Measurements from ENCODE around the gene RXRA.
"Not testable (repeated sequence)": the region's sequence is repeated elsewhere in the genome, so short reads cannot be mapped to it uniquely, and the experiment has no call there.

RXRA gene

DNA sequence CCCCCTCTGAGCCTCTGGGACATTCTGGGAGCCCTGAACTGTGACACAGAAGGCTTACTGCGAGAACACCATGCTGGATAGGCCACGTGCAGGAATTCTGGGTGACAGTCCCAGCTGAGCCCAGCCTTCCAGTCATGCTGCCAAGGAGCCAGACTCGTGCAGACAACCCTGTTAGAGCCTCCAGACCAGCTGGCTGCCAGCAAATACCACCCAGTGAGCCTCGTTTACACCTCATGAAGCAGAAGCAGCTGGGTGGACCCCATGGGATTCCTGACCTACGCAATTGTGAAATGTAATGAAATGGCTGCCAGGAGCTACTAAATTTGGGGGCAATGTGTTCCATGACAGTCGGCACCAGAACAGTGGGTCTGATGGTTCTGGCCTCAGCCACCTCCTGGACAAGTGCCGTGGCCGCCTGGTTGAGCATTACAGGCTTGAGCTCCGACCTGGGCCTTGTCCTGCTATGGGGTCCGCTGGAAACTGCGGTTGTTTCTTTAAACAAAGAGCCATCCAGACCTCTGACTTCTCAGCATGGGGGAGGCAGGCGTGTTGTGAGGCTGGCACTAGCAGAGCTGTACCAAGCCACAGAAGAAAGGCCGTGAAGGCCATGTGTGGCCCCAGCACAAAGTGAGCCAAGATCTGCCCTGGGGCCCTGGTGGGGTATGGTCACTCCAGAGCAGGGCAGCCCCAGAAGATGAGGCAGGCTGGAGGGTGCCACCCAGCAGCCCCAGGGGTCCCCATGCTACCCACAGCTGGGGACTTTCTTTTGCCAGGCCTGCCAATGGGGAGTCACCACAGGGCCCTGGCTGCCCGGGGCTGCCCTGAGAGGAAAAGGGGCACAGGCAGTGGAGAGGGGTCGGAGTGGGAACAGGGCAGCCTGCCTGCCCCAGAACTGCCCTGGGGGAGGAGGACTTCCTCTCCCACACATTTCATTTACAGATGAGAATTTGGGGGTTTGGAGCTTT lies 19.3 kb upstream of the RXRA start:
- FAIRE-seq (no peak), DNase-seq (ENCODE audit: insufficient read length, low spot score) (no peak)

DNA sequence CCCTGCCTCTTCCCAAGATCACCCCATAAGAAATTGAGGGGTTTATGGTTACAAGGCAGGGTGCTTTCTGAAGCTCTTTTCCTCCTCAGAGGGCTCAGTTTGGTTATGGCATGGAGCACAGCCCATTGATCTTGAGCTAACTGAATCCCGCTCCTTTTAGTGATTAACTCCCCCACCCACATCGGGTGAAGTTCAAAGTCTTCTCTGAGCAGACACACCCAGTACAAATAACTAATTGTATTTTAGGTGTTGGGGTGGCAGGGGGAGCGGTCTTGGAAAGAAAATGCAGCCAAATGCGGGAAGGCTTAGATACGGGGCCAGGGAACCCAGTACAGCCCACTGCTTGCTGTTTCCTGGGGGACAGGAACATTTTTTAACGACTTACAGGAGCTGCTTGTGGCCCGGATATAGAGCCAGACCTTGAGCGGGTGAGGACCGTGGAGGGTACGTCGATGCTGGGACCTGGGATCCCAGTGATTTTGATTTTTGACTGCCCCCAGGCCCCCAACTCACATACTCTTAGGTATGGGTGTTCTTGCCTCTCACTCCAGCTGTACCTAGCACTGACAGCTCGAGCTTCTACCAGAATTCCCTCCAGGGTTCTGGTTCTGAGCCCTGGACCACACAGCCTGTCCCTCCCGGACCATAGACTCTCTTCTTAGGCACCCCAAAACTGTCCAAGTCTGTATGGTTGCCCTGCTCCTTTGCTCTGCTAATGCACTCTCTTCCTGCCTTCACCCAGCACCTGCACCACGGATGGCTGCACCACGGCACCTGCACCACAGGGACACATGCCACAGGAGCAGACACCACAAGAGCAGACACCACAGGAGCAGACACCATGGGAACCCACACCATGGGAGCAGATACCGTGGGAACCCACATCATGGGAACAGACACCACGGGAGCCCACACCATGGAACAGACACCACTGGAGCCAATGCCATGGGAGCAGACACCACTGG lies 18.3 kb upstream of the RXRA start:
- DNase-seq (ENCODE audit: insufficient read length, low spot score), result no peak
- no peak for FAIRE-seq

DNA sequence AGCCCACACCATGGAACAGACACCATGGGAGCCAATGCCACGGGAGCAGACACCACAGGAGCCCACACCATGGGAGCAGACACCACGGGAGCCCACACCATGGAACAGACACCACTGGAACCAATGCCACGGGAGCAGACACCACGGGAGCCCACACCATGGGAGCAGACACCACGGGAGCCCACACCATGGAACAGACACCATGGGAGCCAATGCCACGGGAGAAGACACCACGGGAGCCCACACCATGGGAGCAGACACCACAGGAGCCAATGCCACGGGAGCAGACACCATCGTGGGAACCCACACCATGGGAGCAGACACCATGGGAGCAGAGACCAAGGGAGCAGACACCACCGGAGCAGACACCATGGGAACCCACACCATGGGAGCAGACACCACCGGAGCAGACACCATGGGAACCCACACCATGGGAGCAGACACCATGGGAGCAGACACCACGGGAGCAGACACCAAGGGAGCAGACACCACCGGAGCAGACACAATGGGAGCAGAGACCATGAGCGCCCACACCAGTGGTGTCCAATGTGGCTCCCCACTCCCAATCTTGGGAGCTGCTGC lies 17.5 kb upstream of the RXRA start:
- not testable (repeated sequence) for FAIRE-seq; DNase-seq (ENCODE audit: insufficient read length, low spot score)

DNA sequence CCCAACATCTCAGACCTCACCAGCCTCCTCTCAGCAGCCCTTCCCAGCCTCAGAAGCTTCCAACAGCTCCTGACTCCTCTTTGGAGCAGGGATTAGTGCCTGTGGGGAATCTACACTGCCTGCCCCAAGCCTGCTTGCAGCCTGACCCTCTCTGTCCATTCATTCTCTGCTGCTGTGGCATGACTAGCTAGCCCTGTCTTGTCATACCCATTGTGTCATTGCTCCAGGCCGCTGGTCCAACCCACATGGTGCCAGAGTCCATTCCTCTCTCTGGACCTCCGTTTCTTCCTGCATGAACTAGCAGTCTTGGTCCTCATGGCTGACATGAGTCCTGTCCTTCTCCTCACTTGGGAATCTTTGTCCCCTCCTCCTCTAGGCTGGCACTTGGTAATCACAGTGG lies 12.8 kb upstream of the RXRA start:
- FAIRE-seq, result no peak
- DNase-seq (ENCODE audit: insufficient read length, low spot score), result no peak

DNA sequence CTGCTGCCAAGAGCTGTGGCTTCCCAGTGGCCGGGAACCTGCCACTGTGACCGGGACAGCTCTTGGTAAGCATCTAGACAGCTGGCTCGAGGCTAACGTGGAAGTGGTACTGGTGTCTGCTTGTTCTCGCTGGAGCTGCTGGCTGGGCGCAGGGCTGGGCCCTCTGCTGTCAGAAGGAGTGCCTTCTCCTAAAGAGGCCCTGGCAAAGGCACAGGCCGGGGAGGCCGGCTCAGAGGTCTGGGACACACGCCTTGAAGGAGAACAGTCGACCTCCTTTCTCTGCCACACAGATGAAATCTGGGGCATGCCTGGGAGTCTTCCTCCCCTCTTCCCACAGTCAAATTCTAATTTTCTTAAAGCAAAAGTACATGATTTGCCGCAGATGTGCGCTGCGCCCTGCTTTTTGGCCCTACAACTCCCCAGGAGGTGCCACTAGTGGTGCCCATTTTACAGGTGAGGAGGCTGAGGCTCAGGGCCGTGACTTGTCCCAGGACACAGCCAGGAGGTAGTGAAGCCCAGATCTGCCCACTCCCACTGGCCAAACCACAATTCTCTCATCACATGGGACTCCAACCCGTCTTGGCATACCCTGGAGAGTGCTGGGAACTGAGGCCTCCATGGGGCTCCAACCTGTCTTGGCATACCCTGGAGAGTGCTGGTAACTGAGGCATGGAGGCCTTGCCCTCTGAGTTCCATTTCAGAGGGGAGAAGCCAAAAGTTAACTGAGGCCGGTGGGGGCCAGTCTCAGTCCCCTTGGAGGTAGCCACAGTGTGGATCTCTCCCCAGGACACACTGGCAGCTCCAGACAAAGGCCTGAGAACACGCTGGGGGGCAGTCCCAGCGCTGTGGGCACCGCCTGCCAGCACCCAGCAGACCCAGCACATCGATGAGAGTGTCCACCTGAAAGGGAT lies 12.0 kb upstream of the RXRA start:
- no peak for DNase-seq (ENCODE audit: insufficient read length, low spot score)
- FAIRE-seq, result no peak

DNA sequence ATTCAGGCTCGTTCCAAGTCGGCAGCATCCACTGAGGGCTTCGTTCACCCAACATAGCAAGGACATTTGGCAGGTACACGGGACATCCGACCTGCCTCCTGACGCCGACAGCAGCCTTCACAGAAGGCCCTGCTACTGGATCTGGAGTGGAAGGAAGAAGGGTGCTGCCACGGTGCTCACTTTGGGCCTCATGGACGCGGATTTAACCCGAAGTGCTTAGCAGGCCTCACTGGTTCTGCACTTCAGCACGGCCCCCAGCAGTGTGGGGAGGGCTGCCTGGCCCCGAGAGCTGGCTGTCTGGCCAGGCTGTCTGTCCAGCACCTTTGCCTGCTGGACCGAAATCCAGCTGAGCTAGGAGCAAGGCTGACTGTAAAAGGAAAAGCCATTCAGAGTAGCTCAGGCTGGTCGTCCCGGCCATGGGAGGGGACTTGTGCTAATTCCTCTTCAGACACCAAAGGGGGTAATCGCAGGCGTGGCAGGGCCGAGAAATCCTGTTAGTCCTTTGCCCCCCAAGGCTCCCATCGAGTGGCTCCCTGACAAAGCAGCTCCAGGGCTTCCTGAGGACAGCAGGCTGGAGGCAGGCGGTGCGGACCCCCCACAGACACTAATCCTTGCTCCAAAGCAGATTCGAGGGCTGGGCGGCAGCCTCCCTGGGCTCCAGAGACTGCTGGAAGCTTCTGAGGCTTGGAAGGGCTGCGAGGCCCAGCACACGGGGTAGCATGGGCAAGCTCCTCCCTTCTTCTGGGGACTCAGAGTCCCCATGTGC lies 11.1 kb upstream of the RXRA start:
- no peak for FAIRE-seq

DNA sequence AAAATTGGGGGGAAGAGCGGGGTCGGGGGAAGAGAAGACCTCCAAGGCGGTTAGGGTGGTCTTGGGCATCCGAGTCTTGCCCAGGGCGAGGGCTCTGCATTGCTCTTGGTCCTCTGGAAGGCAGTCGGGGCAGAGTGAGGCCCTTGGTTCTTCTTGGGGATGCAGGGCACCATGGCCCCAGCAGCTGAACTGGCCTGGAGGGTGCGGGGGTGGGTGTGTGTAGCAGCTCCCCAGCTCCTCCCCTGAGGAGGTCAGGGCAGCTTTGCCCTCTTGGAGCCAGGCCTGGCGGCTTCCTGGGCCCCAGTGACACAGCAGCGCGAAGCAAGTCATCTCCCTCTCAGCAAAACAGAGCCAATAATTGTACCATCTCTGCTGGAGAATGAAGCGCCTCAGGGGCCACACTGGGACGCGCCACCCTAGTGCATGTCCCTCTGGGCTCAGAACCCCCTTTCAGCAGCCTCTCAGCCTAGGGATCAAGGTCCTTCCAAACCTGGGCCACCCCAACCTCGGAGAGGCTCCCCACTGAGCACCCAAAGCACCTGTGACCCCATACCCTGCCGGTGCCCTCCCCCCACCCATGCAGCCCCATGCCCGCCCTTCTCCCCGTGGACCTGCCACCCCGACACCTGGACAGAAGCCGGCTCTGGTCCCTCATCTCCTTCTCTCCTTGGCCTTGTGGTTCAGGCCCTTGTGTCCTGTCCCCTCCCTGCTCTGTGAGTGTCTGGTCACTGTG lies 10.4 kb upstream of the RXRA start:
- FAIRE-seq (no peak), DNase-seq (ENCODE audit: insufficient read length, low spot score) (no peak)

More for the DNA sequence above, 11.1 kb upstream of the RXRA start:
- no peak for DNase-seq (ENCODE audit: insufficient read length, low spot score)

DNA sequence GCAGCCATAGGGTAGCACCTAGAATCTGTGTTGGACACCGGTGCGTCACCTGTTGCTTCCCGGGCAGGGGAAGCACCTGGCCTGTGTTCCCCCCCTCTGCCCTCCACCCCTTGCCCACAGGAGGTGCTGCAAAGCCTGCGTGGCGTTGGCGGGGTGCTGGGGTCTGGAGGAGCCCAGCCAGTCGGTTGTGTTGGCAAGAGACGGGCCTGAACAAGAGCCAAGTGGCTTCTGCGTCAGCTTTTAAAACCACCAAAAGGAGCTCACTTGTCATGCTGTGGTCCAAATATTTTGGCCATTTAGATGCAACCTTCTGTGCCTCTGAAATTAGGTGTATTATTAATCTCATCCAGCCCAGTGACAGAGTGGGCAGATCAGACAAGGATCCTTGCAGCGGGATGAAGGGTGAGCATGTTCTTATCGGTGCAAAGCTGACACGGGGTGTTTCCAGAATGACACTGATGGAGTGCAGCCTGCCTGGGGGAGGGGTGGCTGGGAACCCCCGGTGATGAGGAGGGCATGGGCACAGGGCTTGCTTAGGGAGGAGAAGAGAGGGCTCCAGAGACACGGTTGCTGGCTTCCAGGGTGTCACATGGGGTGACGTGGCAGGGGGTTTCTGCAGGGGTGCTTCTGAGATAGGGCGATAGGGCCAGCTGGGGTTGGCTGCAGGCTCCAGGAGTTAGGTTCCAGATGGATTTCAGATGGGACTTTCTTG lies 9.7 kb upstream of the RXRA start:
- DNase-seq (ENCODE audit: insufficient read length, low spot score) (no peak), FAIRE-seq (no peak)

DNA sequence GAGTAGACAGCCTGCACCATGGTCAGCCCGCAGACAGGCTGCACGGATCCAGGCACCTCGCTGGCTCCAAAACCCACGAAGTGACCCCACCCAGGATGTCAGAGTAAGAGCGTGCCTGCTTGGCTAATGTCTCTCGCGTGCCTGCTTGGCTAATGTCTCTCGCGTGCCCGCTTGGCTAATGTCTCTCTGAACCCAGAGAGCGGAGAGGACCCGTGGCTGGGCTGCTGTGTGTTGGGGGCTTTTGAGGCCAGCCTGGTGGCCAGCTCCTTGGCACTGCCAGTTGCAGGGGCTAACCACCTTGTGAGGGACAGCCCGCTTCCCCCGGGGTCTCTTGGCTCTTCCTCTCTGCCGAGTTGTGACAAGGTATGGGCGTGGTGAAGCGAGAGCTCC lies 8.9 kb upstream of the RXRA start:
- FAIRE-seq, result no peak
- DNase-seq (ENCODE audit: insufficient read length, low spot score), result no peak

DNA sequence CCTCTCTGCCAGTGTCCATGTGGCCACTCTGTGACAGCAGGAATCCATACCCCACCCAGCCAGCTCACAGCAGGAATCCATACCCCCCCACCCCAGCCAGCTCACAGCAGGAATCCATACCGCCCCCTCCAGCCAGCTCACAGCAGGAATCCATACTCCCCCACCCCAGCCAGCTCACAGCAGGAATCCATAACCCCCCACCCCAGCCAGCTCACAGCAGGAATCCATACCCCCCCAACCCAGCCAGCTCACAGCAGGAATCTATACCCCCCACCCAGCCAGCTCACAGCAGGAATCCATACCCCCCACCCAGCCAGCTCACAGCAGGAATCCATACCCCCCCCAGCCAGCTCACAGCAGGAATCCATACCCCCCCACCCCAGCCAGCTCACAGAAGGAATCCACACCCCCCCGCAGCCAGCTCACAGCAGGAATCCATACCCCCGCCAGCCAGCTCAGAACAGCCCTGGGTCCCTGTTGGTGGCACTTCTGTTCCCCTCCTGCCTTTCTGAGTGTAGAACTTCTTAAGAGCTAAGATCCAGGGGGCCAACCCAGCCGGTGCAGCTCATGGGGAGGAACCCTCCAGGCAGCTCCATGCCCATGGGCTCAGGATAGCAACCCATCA lies 8.4 kb upstream of the RXRA start:
- FAIRE-seq, result no peak

DNA sequence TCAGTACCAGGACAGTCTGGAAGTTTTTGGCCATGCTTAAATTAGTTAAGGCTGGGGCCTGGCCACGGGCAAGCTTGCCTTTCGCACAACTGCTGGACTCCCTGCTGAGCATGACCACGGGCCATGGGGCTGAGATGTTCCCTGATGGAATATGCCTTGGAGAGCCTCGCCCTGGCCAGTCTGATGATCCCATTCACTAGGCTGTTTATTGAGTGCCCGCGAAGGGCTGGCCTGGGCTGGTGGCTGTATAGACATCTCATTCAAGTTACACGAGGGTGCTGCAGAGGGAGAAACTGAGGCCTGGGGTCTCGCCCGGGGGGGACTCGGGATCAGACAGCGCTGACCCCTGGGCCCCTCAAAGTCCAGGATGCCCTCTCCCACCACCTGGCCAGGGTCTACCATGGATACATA lies 7.8 kb upstream of the RXRA start:
- no peak for DNase-seq (ENCODE audit: insufficient read length, low spot score)
- no peak for FAIRE-seq

More for the DNA sequence above, 8.4 kb upstream of the RXRA start:
- DNase-seq (ENCODE audit: insufficient read length, low spot score), result no peak

DNA sequence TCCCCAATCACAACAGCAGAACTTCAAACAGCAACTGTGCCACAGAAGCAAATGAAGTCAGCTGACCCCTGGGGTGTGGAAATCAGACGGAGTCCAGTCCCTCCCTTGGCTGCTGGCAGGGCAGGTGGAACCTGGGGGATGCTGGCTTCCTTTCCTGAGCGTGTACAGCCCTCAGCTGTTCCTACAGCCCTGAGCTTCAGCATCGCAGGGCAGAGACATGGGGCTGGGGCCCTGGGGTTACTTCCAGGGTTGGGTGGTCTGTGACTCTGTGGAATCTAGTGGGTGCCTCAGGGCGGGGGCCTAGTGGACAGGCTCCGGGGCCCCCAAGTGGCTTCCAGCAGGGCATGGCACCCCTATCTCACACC lies 7.3 kb upstream of the RXRA start:
- no peak for FAIRE-seq

DNA sequence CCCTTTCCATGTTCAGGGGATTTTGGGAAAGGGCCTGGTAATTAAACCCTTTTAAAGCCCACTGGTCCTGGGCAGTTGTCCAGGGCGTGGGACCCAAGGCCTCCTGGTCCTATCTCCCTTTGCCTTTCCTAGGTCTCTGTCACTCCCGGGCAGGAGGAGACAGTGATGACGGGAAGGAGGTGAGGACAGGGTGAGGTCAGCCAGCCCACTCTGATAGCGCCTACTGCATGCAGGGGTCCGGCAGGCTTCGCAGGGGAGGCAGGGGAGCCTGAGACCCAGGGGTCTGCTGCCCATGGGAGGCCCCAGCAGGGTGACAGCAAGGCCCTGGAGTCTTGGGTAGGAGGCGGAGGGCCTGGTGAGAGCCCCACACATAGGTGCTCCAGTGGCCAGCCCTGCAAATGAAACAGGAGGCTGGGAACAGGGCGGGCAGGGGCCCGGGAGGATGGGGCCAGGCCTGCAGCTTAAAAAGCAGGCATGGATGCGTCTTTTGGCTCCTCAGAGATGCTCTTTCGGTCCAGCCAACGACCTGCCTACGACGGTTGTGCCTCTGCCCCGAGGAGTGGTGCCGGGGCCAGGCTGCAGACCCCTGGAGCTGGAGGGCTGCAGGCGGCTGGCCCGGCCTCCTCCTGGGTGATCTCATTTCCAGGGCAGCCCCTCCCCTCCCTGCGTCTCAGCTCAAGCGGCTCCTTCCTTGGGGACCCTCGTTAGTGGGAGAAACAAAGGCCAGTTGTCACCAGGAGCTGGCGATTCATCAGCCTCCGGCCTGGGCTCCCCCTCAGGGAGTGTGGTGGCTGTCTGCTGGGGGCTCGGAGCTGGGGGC lies 6.7 kb upstream of the RXRA start:
- DNase-seq (ENCODE audit: insufficient read length, low spot score) (no peak), FAIRE-seq (no peak)

More for the DNA sequence above, 7.3 kb upstream of the RXRA start:
- no peak for DNase-seq (ENCODE audit: insufficient read length, low spot score)

DNA sequence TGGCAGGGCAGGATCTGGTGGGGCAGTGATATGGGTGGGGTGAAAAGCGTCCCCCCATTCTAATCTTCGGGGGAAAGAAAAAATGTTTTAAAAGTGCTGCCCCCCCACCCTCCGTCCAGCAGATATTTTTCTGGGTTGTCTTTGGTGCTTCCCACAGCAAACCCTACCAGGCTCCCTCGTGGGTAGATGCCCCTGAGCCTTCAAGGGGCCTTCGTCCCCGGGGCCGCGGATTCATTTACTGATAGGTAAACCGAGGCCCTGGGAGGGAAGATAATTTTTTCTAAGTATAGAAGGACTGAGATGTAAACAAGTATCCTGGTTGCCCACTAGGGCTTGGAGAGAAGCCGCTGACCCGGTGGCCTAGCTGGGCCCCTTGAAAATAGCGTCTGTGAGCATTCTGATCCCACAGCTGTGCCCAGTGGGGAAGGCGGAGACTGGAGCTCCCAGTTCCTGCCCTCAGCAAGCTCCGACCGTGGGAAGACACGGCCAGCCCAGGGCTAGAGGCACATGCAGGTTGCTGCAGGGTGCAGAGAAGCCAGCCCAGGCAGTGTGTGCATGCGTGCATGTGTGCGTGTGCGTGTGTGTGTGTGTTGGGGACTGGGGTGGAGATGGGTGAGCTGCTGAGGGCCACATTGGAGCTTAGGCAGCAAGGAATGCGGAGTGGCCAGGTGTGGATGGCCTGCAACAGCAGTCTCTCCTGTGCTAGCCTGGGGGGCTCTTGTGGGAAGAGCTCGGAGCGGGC lies 6.0 kb upstream of the RXRA start:
- DNase-seq (ENCODE audit: insufficient read length, low spot score), result no peak

DNA sequence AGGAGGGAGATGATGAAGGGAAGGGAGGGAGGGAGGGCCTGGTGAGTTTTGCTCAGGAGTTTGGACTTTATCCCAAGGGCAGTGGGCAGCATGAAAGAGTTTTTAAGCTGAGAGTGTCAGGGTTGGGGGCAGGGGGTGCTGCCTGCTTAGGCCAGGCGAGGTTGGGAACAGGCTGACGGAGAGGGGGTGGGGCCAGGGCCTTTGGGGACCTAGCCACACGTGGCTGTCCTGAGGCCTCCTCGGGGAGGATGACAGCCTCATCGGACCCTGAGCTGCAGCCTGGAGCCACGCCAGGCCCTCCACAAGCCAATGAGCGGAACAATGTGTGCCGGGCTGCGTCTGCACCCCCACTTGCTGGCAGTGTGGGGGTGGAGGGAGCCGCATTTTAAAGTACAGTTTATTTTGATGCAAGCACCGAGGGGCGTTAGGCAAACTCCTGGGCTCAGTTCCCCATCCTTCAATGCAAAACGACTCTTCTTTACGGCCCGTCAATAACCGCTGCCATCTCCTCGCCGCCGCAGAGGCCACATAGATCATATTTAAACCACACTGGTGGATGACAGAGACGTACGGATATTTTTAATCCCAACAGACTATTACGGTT lies 5.3 kb upstream of the RXRA start:
- DNase-seq (ENCODE audit: insufficient read length, low spot score), result no peak
- no peak for FAIRE-seq

More for the DNA sequence above, 6.0 kb upstream of the RXRA start:
- no peak for FAIRE-seq

DNA sequence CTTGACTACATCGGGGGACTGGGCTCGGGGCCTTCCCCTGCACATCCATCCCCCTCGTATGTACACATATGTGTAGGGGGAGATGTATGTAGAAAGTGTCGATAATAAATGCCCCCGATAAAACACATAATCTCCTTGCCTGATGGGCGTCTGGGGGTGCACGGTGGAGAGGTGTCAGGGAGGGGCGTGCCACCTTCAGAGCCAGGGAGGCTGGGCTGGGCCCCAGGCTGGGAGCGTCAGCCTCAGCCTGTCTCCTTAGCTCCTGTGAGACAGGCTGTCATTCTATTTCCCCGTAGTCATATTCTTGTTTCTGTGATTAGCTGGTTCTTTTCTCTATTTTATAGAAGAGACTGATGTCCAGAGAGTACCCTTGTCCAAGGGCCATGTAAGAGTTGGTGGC lies 4.7 kb upstream of the RXRA start:
- FAIRE-seq, result no peak
- DNase-seq (ENCODE audit: insufficient read length, low spot score), result no peak

Measured in HTR-8/SVneo (cell line).